HepG2 (cell line): ENCODE measurements around the gene BUD23.

Experiments
- NONO ChIP-seq, 2 experiments: fragments of 450-650 bp in 1 of 2; sonication (generic) in 1 of 2; formaldehyde crosslinking in 1 of 2; IDR thresholded peaks in 1 of 2; conservative IDR thresholded peaks in 1 of 2; 2 replicates each; pipeline versions ENCODE4 v1.6.1 to v1.8.0; 2017 to 2022; ENCODE audit warnings: mild to moderate bottlenecking in 1 of 2, missing genetic modification reagents in 1 of 2, moderate library complexity in 1 of 2
- POLR2A ChIP-seq, 2 experiments: IDR thresholded peaks; 2 replicates each; pipeline ENCODE4 v1.6.1; 2011; ENCODE audit warnings: low read depth in 2 of 2, low read length in 2 of 2, mild to moderate bottlenecking in 1 of 2, moderate library complexity in 1 of 2; ENCODE audit not compliant: insufficient read depth in 1 of 2
- RXRB ChIP-seq: IDR thresholded peaks from 2 replicates; pipeline ENCODE4 v1.6.1; 2016; ENCODE audit warnings: borderline replicate concordance, missing genetic modification reagents, missing compliant biosample characterization
- SNAI1 ChIP-seq: sonication (generic); formaldehyde crosslinking; IDR thresholded peaks from 2 replicates; pipeline ENCODE4 v1.5.0; 2020; ENCODE audit warnings: mild to moderate bottlenecking, missing genetic modification reagents, borderline replicate concordance
- TF ChIP-seq, protein P1 (sequence below): sonication (generic); formaldehyde crosslinking; IDR thresholded peaks from 2 replicates; pipeline ENCODE4 v1.4.0; 2020; ENCODE audit warnings: missing genetic modification reagents
- TF ChIP-seq, protein P2 (sequence below): sonication (generic); formaldehyde crosslinking; conservative IDR thresholded peaks from 2 replicates; pipeline ENCODE4 v1.4.0; 2020; ENCODE audit warnings: missing genetic modification reagents
- TF ChIP-seq, protein P3 (sequence below): sonication (generic); formaldehyde crosslinking; IDR thresholded peaks from 2 replicates; pipeline ENCODE4 v1.5.0; 2020; ENCODE audit warnings: mild to moderate bottlenecking, missing genetic modification reagents, moderate library complexity

DNA sequence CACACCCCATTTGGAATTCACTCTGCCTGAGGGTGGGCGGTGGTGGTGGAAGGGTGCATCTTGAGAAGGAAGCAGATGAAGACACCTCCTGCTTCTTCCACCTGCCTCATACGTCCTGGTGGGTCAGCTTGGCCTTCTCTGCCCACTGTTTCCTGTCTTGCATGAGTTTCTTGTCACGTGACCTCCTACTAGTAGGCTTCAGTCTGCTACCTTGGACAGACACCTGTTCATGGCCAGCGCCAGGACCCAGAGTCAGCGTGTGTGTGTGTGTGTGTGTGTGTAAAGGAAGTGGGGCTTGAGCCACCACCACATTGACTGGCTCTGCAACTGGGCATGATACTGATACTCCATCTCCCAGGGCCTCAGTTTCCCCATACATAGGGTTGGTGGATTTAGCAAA lies 32.9 kb upstream of the BUD23 start:
- TF ChIP-seq NONO (IDR thresholded peaks at IDR 0.05) (no peak), NONO (CRISPR knock-in tag; conservative IDR thresholded peaks at IDR 0.05) (no peak), SNAI1 (CRISPR knock-in tag) (no peak), RXRB (CRISPR knock-in tag) (no peak), POLR2A (IDR thresholded peaks at IDR 0.05; ENCODE audit: insufficient read depth in 1 of 2, low read depth in 2 of 2, low read length in 2 of 2) (no peak)
- TF ChIP-seq, protein P1, sequence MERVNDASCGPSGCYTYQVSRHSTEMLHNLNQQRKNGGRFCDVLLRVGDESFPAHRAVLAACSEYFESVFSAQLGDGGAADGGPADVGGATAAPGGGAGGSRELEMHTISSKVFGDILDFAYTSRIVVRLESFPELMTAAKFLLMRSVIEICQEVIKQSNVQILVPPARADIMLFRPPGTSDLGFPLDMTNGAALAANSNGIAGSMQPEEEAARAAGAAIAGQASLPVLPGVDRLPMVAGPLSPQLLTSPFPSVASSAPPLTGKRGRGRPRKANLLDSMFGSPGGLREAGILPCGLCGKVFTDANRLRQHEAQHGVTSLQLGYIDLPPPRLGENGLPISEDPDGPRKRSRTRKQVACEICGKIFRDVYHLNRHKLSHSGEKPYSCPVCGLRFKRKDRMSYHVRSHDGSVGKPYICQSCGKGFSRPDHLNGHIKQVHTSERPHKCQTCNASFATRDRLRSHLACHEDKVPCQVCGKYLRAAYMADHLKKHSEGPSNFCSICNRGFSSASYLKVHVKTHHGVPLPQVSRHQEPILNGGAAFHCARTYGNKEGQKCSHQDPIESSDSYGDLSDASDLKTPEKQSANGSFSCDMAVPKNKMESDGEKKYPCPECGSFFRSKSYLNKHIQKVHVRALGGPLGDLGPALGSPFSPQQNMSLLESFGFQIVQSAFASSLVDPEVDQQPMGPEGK (CRISPR knock-in tag) = no peak
- TF ChIP-seq, protein P2, sequence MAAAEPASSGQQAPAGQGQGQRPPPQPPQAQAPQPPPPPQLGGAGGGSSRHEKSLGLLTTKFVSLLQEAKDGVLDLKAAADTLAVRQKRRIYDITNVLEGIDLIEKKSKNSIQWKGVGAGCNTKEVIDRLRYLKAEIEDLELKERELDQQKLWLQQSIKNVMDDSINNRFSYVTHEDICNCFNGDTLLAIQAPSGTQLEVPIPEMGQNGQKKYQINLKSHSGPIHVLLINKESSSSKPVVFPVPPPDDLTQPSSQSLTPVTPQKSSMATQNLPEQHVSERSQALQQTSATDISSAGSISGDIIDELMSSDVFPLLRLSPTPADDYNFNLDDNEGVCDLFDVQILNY (CRISPR knock-in tag) = no peak
- TF ChIP-seq, protein P3, sequence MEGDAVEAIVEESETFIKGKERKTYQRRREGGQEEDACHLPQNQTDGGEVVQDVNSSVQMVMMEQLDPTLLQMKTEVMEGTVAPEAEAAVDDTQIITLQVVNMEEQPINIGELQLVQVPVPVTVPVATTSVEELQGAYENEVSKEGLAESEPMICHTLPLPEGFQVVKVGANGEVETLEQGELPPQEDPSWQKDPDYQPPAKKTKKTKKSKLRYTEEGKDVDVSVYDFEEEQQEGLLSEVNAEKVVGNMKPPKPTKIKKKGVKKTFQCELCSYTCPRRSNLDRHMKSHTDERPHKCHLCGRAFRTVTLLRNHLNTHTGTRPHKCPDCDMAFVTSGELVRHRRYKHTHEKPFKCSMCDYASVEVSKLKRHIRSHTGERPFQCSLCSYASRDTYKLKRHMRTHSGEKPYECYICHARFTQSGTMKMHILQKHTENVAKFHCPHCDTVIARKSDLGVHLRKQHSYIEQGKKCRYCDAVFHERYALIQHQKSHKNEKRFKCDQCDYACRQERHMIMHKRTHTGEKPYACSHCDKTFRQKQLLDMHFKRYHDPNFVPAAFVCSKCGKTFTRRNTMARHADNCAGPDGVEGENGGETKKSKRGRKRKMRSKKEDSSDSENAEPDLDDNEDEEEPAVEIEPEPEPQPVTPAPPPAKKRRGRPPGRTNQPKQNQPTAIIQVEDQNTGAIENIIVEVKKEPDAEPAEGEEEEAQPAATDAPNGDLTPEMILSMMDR (CRISPR knock-in tag) = no peak
